HG02852 (cell line): ENCODE data around the gene IMMT.
A peak's percentile ranks its signal among the peaks of the same experiment; 100 is the strongest.

Experiments used
- ATAC-seq: cut with Tn5 transposase; IDR thresholded peaks from one replicate; pipeline ENCODE4 v1.9.1; 2021; ENCODE audit warnings: mild to moderate bottlenecking, moderate library complexity; ENCODE audit not compliant: unreplicated experiment

IMMT gene

GRCh38 chr2:86143926-86144685 lies 51.2 kb downstream of the IMMT start:
- no peak for ATAC-seq

GRCh38 chr2:86143307-86143706 lies 52.0 kb downstream of the IMMT start:
- no peak for ATAC-seq

GRCh38 chr2:86142436-86143257 lies 52.6 kb downstream of the IMMT start:
- ATAC-seq = no peak

GRCh38 chr2:86140969-86141392 lies 54.3 kb downstream of the IMMT start:
- ATAC-seq = no peak

- ATAC-seq = no peak
Measured at GRCh38 chr2:86139981-86140380, 55.3 kb downstream of the IMMT start.

GRCh38 chr2:86138736-86139625 lies 56.3 kb downstream of the IMMT start:
- ATAC-seq = no peak

- ATAC-seq = no peak
Measured at GRCh38 chr2:86136141-86136540, 59.1 kb downstream of the IMMT start.

- ATAC-seq = no peak
Measured at GRCh38 chr2:86135653-86136052, 59.6 kb downstream of the IMMT start.

- ATAC-seq = no peak
Measured at GRCh38 chr2:86134709-86135108, 60.6 kb downstream of the IMMT start.

- ATAC-seq = no peak
Measured at GRCh38 chr2:86124683-86125082, 70.6 kb downstream of the IMMT start.

GRCh38 chr2:86123328-86123925 lies 71.8 kb downstream of the IMMT start:
- no peak for ATAC-seq

GRCh38 chr2:86118130-86118529 lies 77.1 kb downstream of the IMMT start:
- no peak for ATAC-seq

GRCh38 chr2:86107031-86107430 lies 88.2 kb downstream of the IMMT start:
- no peak for ATAC-seq

- peak; percentile 87 for ATAC-seq
Measured at GRCh38 chr2:86105969-86106945, 89.0 kb downstream of the IMMT start, which contains the start of gene PTCD3. Gene PTCD3, plus strand, starts transcription at chr2:86106235. Its CDS starts 13 bp downstream, at chr2:86106248.

GRCh38 chr2:86105252-86105968 lies 89.9 kb downstream of the IMMT start, which contains the start of gene POLR1A:
Gene POLR1A, minus strand, starts transcription at chr2:86105886. Its CDS starts 110 bp downstream, at chr2:86105776.
- peak; percentile 66 for ATAC-seq

GRCh38 chr2:86102157-86102556 lies 93.1 kb downstream of the IMMT start:
- no peak for ATAC-seq

GRCh38 chr2:86097913-86098312 lies 97.3 kb downstream of the IMMT start:
- no peak for ATAC-seq

- no peak for ATAC-seq
Measured at GRCh38 chr2:86097114-86097896, 98.0 kb downstream of the IMMT start.
